ENCODE measurements around the gene PID1.

PID1 gene

GRCh38 chr2:229162015-229162414 lies 109.1 kb downstream of the PID1 start:
- DNase-seq = no peak

DNA sequence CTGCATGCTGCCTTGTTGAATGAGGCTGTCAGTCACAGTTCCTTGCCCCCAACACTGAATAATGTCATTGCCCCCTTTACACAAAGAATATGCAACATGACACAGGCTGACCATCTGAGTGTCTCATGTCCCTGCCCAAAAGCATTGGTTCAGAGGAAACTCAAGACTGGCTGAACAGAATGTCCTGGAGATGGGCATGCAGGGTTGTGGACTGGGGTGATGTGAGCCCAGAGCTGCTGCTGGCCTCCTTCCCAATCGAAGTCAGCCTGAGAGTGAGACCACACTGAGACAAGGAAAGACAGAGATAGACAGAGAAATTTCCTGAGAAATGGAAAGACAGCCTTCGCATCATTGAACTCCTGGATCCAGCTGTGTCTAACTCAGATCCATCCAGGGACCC lies 110.1 kb downstream of the PID1 start:
- DNase-seq = no peak

- no peak for DNase-seq
Measured at GRCh38 chr2:229160180-229160579, 110.9 kb downstream of the PID1 start.

GRCh38 chr2:229159405-229159804 lies 111.7 kb downstream of the PID1 start:
- no peak for DNase-seq

DNA sequence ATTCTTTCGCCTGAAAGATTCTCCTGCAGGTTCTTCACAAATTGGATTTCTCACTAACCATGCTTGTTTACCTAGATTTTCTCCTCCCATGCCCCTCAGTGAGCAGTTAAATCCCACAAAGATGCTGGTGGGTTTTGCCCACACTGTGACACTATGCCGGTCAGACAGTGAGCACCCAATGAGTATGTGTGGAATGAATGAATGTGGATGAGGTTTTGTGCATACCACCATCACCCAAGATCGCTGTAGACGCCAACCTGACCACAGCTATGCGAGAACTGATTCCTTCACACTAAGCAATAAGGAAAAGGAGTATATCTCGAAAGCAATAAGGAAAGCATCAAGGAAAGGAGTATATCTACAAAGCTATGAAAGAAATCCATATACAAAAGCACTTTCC lies 116.7 kb downstream of the PID1 start:
- no peak for DNase-seq

GRCh38 chr2:229153951-229154350 lies 117.1 kb downstream of the PID1 start:
- no peak for DNase-seq

GRCh38 chr2:229153267-229153666 lies 117.8 kb downstream of the PID1 start:
- no peak for DNase-seq

DNA sequence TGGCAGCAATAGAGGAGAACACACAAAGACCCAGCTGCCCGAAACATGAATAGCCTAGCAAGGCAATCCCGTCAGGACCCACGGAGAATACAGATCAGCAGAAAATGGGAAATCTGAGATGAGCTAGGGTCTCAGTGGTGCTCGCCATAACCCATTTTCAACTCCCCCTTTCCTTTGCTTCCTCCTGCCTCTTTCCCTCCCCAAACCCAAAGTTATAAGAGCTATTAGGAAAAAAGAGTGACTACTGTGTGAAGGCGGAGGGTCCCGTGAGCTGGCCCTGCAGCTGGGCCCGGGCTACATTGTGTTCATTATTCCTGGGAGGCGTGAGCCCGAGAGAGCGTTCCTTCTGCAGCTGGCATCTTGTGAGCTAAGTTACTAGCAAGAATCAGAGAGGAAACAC lies 118.4 kb downstream of the PID1 start:
- DNase-seq = no peak

DNA sequence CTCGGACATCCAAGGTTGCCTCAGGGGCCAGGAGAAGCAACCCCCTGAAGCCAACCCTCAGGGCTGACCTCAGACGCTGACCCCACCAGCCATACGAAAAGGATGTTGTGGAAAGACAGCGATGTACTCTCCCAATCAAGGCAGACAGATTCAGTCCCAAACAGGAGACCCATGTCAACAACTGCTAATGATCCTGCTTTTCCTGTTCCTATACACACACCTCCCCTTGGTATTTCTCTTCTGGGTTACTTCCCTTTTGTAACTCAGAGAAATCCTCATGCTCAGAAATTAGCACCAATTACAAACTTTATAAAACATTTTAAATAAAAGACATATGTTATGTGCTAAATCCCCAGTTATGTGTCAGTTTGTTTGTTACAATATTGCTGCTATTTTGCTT lies 120.8 kb downstream of the PID1 start:
- no peak for DNase-seq

- no peak for DNase-seq
Measured at GRCh38 chr2:229141424-229142025, 129.6 kb downstream of the PID1 start.

DNA sequence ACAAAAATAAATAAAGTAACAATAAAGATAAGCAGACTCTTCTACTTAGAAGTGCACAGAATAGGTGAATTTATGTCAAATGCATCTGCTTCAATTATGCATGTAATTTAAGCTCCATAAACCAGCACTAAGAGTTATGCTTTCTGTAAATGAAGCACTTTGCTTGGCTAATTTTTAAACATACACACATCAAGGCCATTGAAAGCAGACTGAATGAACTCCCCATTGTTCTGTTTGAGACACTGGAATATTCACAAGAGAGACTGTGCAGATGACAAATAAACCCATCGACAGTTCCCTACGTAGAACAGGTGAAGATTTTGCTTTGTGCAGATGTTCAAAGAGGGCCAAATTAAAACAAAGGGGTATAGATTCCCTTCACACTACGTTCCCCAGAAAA lies 133.4 kb downstream of the PID1 start:
- no peak for DNase-seq

DNA sequence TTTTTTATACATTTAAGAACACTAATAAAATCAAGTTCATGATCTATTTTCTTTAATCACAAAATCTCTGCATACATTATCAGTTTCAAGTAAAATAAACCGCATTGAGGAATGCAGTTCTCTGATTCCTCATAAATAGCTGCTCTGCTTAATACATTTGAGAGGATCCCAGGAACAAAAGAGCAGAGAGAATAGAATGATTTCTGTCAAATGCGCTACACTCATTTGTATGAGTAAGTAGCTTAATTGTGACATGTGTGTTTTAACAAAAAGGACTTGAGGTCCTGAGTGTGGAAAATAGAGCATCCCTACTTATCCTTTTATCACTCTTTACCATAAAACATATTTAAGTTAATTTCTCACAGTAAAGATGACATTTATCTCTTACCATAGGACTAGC lies 134.0 kb downstream of the PID1 start:
- DNase-seq = no peak

GRCh38 chr2:229133155-229133772 lies 137.8 kb downstream of the PID1 start:
- no peak for DNase-seq

GRCh38 chr2:229132236-229132635 lies 138.9 kb downstream of the PID1 start:
- no peak for DNase-seq

GRCh38 chr2:229130522-229130921 lies 140.6 kb downstream of the PID1 start:
- DNase-seq = no peak

DNA sequence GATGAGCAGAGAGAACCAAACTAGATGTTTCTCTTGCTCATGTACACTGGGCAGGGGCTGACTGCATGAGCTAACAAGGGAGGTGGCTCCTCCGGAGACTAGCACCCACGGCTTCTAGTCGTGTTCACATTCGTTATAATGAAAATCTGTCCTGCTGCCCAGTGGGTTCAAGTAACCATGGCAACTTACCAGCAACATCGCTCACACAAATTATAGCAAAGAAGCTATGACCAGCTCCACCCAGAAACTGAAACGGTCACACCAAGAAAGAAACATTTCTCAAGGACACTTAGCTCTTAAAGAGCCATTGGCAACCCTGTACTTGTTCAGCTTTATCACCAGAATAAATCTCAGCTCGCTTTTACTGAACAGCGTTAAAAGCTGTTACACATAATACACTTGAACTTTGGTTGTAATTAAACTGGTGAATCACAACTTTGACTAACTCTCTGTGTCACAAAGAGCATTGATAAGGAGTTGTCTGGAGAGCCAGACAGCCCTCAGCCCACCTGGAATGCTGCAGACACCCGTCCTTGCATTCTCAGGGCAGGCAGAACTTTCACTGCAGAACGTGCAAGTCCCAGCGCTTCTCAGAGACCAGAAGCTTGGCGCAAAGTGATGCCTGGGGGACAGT lies 141.2 kb downstream of the PID1 start:
- DNase-seq = no peak

DNA sequence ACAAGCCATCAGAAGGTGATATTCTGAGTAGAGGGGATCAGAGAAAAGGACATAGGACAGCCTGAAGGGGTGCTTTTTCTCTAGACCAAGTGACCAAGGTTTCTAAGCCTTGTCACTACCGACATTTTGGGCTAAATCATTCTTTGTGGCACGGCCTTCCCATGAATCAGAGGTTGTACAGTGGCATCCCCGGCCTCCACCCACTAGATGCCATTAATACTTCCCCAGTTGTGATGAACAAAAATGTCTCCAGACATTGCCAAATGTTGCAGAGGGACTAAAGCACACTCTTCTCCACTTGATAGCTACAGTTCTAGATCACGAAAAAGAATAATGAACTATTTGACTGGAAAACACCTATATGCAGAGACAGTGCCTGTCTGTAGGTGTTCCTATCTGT lies 143.6 kb downstream of the PID1 start:
- no peak for DNase-seq

GRCh38 chr2:229126066-229126465 lies 145.0 kb downstream of the PID1 start:
- DNase-seq = no peak

DNA sequence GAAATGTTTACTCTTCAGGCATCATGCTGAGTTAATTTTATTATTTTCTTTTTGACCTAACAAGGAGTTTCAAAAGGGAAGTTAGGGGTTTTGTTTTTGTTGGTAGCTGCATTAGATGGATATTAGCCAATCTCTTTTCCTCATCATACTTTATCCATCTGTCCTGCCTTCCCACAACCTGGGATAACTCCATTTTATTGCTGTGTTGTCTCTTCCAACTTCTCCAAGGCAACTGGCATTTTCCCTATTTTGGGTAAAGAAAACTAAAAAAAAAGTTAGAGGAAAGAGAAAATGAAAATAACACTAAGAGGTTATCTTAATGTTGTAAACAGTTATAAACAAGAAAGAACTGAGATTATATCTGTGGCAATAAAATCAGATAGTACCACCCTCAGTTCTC lies 147.0 kb downstream of the PID1 start:
- no peak for DNase-seq

DNA sequence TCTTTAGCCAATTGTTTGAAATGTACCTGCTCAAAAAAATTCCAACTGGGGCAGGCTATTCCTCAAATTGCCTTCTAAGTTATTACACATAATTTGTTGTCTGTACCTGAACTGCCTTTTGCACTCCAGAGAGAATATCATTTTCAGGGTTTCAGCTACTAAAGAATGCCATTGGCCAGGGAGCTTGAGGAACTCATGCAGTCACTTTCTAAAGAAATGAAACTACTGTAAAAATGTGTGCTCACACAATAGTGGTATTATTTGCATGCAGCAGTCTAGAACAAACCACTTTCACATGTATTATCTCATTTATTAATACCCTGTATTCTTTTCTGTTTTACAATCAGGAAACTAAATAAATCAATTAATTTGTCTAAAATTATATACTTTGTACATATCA lies 152.2 kb downstream of the PID1 start:
- DNase-seq = no peak

DNA sequence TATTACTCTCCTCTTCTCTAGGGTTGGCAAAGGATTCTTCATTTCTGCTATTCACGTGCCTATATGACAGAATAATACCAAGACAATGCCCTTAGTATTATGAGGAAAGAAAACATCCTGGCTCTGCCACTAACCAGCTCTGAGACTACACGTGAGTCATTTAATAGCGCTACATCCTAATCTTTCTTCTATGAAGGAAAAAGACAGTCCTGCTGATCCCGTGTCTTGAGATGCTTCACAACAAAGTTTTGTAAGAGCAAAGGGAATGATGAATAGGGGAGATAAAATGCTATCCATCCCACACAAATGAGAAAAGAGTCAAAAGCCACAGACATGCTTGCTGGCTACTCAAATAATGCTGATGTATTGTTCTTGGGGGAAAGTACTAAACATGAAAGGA lies 152.8 kb downstream of the PID1 start:
- no peak for DNase-seq

- no peak for DNase-seq
Measured at GRCh38 chr2:229111744-229112143, 159.3 kb downstream of the PID1 start.

- no peak for DNase-seq
Measured at GRCh38 chr2:229109195-229109594, 161.9 kb downstream of the PID1 start.

DNA sequence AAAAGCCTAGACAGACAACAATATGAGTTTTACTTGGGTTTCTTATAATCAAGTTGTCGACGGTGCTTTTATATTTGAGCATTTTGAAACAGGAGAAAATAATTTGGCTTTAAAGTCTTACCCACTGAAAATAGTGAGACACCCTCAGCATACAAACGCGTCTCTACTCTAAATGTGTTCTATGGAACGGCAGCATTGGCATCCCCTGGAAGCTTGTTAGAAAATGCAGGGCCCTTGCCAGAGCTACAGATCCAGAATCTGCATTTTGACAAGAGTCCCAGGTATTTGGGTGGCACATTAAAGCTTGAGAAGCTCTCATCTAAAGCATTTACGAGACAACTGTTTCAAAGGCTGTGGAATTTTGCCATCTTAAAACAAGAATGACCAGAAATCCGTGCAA lies 163.5 kb downstream of the PID1 start:
- no peak for DNase-seq

- no peak for DNase-seq
Measured at GRCh38 chr2:229104974-229105387, 166.1 kb downstream of the PID1 start.
